IPS-11a (cell line): ENCODE results near the gene DSTN.

Experiments used
- H3K4me3 ChIP-seq: one replicate; pipeline ENCODE4 v1.5.1; 2013; ENCODE audit warnings: low read depth, low read length, control low read depth

Gene DSTN

GRCh38 chr20:17569616-17570346 lies at the start of gene DSTN:
Gene DSTN, plus strand, starts transcription at chr20:17570075. Its CDS starts 134 bp downstream, at chr20:17570209.
- H3K4me3 ChIP-seq = peak within 1 kb of the TSS; percentile 77

- no peak overlapping the region for H3K4me3 ChIP-seq
These were observed 49.3 kb upstream of the DSTN start for GRCh38 chr20:17520583-17520982.

DNA sequence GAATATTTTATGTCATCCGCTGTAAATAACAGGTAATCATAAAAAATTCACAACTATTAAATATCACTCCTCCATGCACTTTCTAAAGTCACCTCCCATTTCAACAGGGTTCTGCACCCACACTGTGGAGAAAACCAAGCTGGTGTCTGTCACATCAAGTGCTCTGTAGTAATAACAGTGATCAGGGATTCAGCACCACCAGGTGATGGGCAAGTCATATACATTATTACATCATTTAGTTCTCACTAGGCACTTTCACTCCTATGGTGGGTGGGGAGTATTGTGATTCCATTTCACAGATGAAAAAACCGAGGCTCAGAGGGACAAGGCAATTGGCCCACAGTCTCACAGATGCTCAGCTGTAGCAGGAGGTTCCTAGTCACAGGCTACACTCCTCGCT lies 47.3 kb upstream of the DSTN start:
- no peak overlapping the region for H3K4me3 ChIP-seq

DNA sequence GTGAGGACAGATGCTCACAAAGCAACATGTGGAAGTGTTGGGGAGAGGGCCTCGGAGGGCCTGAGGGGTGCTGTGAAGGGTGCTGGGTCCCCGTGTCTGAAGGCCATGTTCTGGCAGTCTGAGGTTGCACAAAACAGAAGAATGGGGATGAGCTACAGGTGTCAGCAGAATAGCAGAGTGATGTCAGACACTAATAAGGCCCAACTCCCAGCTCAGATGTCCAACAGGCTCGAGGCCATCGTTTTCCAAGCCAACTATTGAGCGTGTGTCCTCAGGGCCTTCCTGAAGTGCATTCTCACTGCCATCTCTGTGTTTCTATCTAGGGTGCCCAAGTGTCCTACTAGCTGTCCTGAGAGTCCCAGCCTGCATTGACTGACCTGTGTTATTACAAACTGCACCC lies 46.5 kb upstream of the DSTN start:
- H3K4me3 ChIP-seq = no peak overlapping the region

DNA sequence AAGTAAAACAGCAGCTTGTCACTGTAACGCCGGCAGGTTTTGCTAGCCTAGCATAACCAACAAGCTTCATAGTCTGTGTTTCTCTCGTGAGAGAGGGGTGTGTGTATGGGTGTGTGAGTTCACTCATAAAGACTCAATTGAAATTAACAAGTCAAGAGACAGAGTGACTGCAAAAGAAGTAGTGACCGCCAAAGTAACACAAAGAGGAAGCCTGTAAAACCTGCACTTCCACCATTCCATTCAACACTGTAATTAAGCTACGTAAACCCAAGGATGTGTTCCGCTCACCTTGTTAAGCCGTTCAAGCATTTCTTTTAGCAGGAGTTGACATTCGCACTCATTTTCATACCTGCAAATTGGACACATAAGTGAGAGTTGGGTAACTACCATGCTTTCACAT lies 45.3 kb upstream of the DSTN start:
- no peak overlapping the region for H3K4me3 ChIP-seq

- no peak overlapping the region for H3K4me3 ChIP-seq
These were observed 44.7 kb upstream of the DSTN start for GRCh38 chr20:17525132-17525531.

- no peak overlapping the region for H3K4me3 ChIP-seq
These were observed 44.2 kb upstream of the DSTN start for GRCh38 chr20:17525650-17526049.

GRCh38 chr20:17529586-17529985 lies 40.3 kb upstream of the DSTN start:
- H3K4me3 ChIP-seq = no peak overlapping the region

- no peak overlapping the region for H3K4me3 ChIP-seq
These were observed 39.7 kb upstream of the DSTN start for GRCh38 chr20:17530153-17530552.

DNA sequence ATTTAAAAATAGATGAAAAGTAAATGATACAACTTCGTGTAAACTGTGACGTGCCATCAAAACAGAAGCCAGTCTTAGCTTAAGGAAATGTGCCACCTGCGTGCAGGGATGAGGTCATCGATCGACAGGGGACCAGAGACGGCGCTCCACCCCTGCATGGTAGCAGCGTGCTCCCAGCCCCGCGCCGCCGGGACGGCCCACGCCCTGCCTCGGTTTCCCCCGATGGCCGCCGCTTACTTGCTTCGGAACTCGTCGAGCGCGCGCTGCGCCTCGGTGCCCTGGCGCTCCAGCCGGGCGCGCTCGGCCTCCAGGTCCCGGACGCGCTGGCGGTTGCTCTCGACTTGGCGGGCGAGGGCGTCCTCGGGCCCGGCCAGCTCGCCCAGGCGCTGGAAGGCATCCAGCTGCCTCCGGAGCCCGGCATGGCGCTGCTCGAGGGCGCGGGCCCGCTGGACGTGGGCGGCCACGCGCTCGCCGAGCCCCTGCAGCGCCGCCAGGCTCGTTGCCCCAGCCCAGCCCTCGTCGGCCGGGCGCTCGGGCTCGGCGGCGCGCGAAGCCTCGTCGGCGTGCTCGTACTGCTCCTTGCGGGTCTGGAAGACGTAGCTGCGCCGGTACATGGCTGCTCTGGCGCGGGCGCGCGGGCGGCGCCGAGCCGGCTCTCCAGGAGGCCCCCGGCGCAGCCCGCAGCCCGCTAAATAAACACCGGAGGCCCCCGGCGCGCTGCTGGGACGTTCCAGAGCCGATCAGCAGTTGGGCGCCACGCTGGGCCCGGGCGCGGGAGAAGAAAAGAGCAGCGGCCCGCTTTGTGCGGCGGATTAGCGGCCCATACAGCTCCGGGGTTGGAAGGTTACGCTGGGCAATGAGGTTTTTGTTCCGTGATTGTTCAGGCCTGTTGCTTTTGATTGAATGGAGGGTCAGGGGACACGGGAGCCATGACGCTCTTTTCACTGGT lies 38.9 kb upstream of the DSTN start, which contains the start of gene BFSP1:
TSS of gene BFSP1 (minus strand) at position 664 of the 949 bp plus-strand sequence. CDS start at position 614, 50 bp downstream.
- H3K4me3 ChIP-seq = peak within 1 kb of the TSS; percentile 46

DNA sequence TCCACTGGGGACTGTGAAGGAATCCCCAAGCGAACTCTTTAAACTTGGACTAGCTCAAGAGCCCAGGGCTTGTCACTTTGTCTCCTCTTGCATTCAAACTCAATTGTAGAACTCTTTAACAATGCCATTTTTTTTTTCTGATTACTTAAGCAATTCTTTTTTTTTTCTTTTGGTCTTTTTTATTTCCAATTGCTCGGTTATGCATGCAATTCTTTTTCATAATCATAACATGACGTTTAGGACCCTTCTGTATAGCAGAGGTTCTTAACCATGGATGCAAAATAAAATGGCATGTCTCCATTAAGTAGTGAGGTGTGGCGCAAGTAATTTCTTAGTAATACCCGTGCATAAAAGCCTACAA lies 38.2 kb upstream of the DSTN start:
- H3K4me3 ChIP-seq = peak overlapping the region; percentile 46

DNA sequence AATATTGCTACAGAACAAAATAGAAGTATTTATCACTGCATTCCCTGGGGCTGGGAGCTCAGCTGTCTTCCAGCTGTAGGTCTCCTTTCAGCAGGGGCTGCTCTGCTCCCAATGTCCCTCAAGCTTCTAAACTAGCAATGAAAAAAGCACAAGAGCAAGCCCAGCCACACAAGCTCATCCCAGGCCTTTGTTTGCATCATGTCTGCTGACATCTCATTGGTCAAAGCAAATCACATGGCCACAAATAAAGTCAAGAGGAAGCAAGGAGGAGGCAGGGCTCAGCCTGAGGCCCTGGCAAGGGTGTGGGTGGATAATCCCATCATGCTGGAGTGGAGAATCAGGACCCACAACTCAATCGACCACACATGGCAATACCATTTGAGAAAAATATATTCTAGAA lies 36.5 kb upstream of the DSTN start:
- no peak overlapping the region for H3K4me3 ChIP-seq

- no peak overlapping the region for H3K4me3 ChIP-seq
These were observed 35.8 kb upstream of the DSTN start for GRCh38 chr20:17534077-17534476.

- H3K4me3 ChIP-seq = no peak overlapping the region
These were observed 32.9 kb upstream of the DSTN start for GRCh38 chr20:17536944-17537444.

GRCh38 chr20:17537959-17538358 lies 31.9 kb upstream of the DSTN start:
- no peak overlapping the region for H3K4me3 ChIP-seq

- H3K4me3 ChIP-seq = no peak overlapping the region
These were observed 31.2 kb upstream of the DSTN start for GRCh38 chr20:17538517-17539170.

- H3K4me3 ChIP-seq = no peak overlapping the region
These were observed 28.3 kb upstream of the DSTN start for GRCh38 chr20:17541596-17541995.

GRCh38 chr20:17541996-17542395 lies 27.9 kb upstream of the DSTN start:
- no peak overlapping the region for H3K4me3 ChIP-seq

GRCh38 chr20:17542481-17542880 lies 27.4 kb upstream of the DSTN start:
- no peak overlapping the region for H3K4me3 ChIP-seq

GRCh38 chr20:17542993-17543412 lies 26.9 kb upstream of the DSTN start:
- H3K4me3 ChIP-seq = no peak overlapping the region

DNA sequence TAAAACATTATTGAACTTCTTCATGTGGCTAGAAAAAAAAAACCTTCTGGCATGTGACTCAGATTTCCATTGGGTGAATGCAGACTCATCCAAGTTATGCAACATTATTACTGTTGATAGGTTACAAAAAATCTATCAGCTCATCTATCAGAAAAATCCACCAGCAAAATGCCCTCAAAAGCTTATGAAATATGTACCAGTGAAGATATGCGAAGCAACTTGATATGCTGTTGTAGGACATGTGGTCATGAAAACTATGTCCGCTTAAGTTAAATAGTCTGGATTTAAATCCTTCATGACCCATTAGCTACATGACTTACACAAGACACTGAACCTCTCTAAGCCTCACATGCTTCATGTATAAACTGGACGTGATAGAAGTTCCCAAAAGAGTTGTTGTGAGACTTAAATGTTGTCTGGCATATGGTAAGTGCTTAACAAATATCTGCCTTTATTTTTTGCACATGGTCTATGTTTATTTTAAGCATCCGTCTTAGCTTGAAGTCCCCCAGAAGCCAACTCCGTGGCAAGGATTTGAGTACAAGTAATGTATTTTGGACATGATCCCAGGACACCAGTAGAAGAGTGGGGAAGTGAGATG lies 26.2 kb upstream of the DSTN start:
- H3K4me3 ChIP-seq = no peak overlapping the region
